Inflammatory macrophage treated with lipopolysaccharide for 4 hours (primary cell): Measurements from ENCODE around the gene EXOC7.

Source experiments
- DNase-seq: peaks from one replicate; pipeline ENCODE4 v3.0.0-alpha.2; 2020

Gene EXOC7

GRCh38 chr17:76138234-76138895 is 34.8 kb upstream of the EXOC7 start:
- DNase-seq = no peak

GRCh38 chr17:76137351-76138233 is 34.0 kb upstream of the EXOC7 start:
- no peak for DNase-seq

- no peak for DNase-seq
Observed at GRCh38 chr17:76137001-76137350, 33.4 kb upstream of the EXOC7 start.

GRCh38 chr17:76136276-76137000 is 32.9 kb upstream of the EXOC7 start:
- no peak for DNase-seq

GRCh38 chr17:76135810-76136188 is 32.2 kb upstream of the EXOC7 start:
- no peak for DNase-seq

- no peak for DNase-seq
Observed at GRCh38 chr17:76134911-76135809, 31.6 kb upstream of the EXOC7 start.

- DNase-seq = no peak
Observed at GRCh38 chr17:76132574-76133338, 29.2 kb upstream of the EXOC7 start.

- no peak for DNase-seq
Observed at GRCh38 chr17:76131692-76132573, 28.3 kb upstream of the EXOC7 start.

- no peak for DNase-seq
Observed at GRCh38 chr17:76131051-76131691, 27.6 kb upstream of the EXOC7 start.

- no peak for DNase-seq
Observed at GRCh38 chr17:76130473-76130872, 26.9 kb upstream of the EXOC7 start.

GRCh38 chr17:76125922-76126321 is 22.3 kb upstream of the EXOC7 start:
- no peak for DNase-seq

GRCh38 chr17:76125391-76125675 is 21.7 kb upstream of the EXOC7 start:
- DNase-seq = no peak

- no peak for DNase-seq
Observed at GRCh38 chr17:76124582-76125390, 21.2 kb upstream of the EXOC7 start.

GRCh38 chr17:76123749-76124581 is 20.4 kb upstream of the EXOC7 start:
- DNase-seq = no peak

- DNase-seq = no peak
Observed at GRCh38 chr17:76123191-76123499, 19.6 kb upstream of the EXOC7 start.

GRCh38 chr17:76122431-76123190 is 19.0 kb upstream of the EXOC7 start:
- DNase-seq = no peak

GRCh38 chr17:76121932-76122430 is 18.4 kb upstream of the EXOC7 start:
- no peak for DNase-seq

GRCh38 chr17:76120658-76121008 is 17.0 kb upstream of the EXOC7 start:
- no peak for DNase-seq
